ENCODE results near the gene GTF3C6.

GTF3C6 gene

GRCh38 chr6:110979565-110980101 lies 21.1 kb downstream of the GTF3C6 start:
- Histone ChIP-seq H3K27me3 (ENCODE audit: insufficient read depth, low read length, poor library complexity, severe bottlenecking) (no peaks in the 10 kb centered on the region), H3K9ac (ENCODE audit: low read depth, low read length, poor library complexity, severe bottlenecking) (no peak overlapping the region), H3K4me2 (ENCODE audit: low read depth, low read length, poor library complexity, severe bottlenecking) (no peak overlapping the region), H3F3A (ENCODE audit: low read depth) (no peaks in the 10 kb centered on the region), H3K9me3 (ENCODE audit: insufficient read depth, low read depth, low read length) (no peaks in the 10 kb centered on the region), H3K4me1 (ENCODE audit: insufficient read depth, low read length, poor library complexity, severe bottlenecking) (peaks cover 22% of the 10 kb centered on the region), H3K36me3 (ENCODE audit: insufficient read depth, low read length) (no peaks in the 10 kb centered on the region), H3K79me2 (ENCODE audit: insufficient read depth, low read length) (peaks cover 39% of the 10 kb centered on the region), H3K4me3 (ENCODE audit: low read length, poor library complexity, severe bottlenecking) (no peak overlapping the region), H3K9me2 (replicated peaks; ENCODE audit: low read depth, low read length) (no peaks in the 10 kb centered on the region), H2AFZ (ENCODE audit: low read length) (no peak overlapping the region), H4K20me1 (ENCODE audit: insufficient read depth, low read length, poor library complexity, severe bottlenecking) (peaks cover 10% of the 10 kb centered on the region)
- TF ChIP-seq EZH2phosphoT487 (IDR thresholded peaks at IDR 0.05; ENCODE audit: borderline replicate concordance) = no peak
- TF ChIP-seq CTCF (conservative IDR thresholded peaks at IDR 0.05; ENCODE audit: low read length) = no peak

GRCh38 chr6:110980227-110980626 lies 21.7 kb downstream of the GTF3C6 start:
- Histone ChIP-seq H3K9me2 (replicated peaks; ENCODE audit: low read depth, low read length) (no peaks in the 10 kb centered on the region), H4K20me1 (ENCODE audit: insufficient read depth, low read length, poor library complexity, severe bottlenecking) (peaks cover 10% of the 10 kb centered on the region), H3K4me3 (ENCODE audit: low read length, poor library complexity, severe bottlenecking) (no peak overlapping the region), H3K27me3 (ENCODE audit: insufficient read depth, low read length, poor library complexity, severe bottlenecking) (no peaks in the 10 kb centered on the region), H3K9me3 (ENCODE audit: insufficient read depth, low read depth, low read length) (no peaks in the 10 kb centered on the region), H2AFZ (ENCODE audit: low read length) (no peak overlapping the region), H3F3A (ENCODE audit: low read depth) (no peaks in the 10 kb centered on the region), H3K79me2 (ENCODE audit: insufficient read depth, low read length) (peaks cover 44% of the 10 kb centered on the region), H3K4me2 (ENCODE audit: low read depth, low read length, poor library complexity, severe bottlenecking) (peak overlapping the region; percentile 81), H3K36me3 (ENCODE audit: insufficient read depth, low read length) (peaks cover under 1% of the 10 kb centered on the region; the same call in 1 of the 2 replicates), H3K9ac (ENCODE audit: low read depth, low read length, poor library complexity, severe bottlenecking) (no peak overlapping the region), H3K4me1 (ENCODE audit: insufficient read depth, low read length, poor library complexity, severe bottlenecking) (peaks cover 26% of the 10 kb centered on the region)
- TF ChIP-seq CTCF (conservative IDR thresholded peaks at IDR 0.05; ENCODE audit: low read length) (no peak), EZH2phosphoT487 (IDR thresholded peaks at IDR 0.05; ENCODE audit: borderline replicate concordance) (no peak)

GRCh38 chr6:110980648-110981047 lies 22.1 kb downstream of the GTF3C6 start:
- Histone ChIP-seq H4K20me1 (ENCODE audit: insufficient read depth, low read length, poor library complexity, severe bottlenecking) (peaks cover 10% of the 10 kb centered on the region), H3K9ac (ENCODE audit: low read depth, low read length, poor library complexity, severe bottlenecking) (peak overlapping the region; percentile 84), H3K4me2 (ENCODE audit: low read depth, low read length, poor library complexity, severe bottlenecking) (peak overlapping the region; percentile 81), H3K4me1 (ENCODE audit: insufficient read depth, low read length, poor library complexity, severe bottlenecking) (peaks cover 27% of the 10 kb centered on the region), H3K9me2 (replicated peaks; ENCODE audit: low read depth, low read length) (no peaks in the 10 kb centered on the region), H3K27me3 (ENCODE audit: insufficient read depth, low read length, poor library complexity, severe bottlenecking) (no peaks in the 10 kb centered on the region), H3K36me3 (ENCODE audit: insufficient read depth, low read length) (peaks cover 3% of the 10 kb centered on the region; the same call in 1 of the 2 replicates), H3K79me2 (ENCODE audit: insufficient read depth, low read length) (peaks cover 45% of the 10 kb centered on the region), H2AFZ (ENCODE audit: low read length) (no peak overlapping the region), H3F3A (ENCODE audit: low read depth) (no peaks in the 10 kb centered on the region), H3K9me3 (ENCODE audit: insufficient read depth, low read depth, low read length) (no peaks in the 10 kb centered on the region), H3K4me3 (ENCODE audit: low read length, poor library complexity, severe bottlenecking) (peak overlapping the region; percentile 97)
- TF ChIP-seq CTCF (conservative IDR thresholded peaks at IDR 0.05; ENCODE audit: low read length) = no peak
- TF ChIP-seq EZH2phosphoT487 (IDR thresholded peaks at IDR 0.05; ENCODE audit: borderline replicate concordance) = no peak
